H9 (cell line): ENCODE data around the gene C9. TPM values are rescaled to one million over a fixed set of nuclear protein-coding genes. Genes with fewer than 3 reads are reported as not detected.

Experiments used
- DNase-seq: peaks from one replicate; pipeline ENCODE4 v3.0.0-alpha.2; 2017
- H2AFZ ChIP-seq: one replicate; pipeline ENCODE4 v1.6.1; 2013; ENCODE audit warnings: mild to moderate bottlenecking, low read length, control low read depth, moderate library complexity
- H2AK5ac ChIP-seq: 2 replicates; pipeline ENCODE4 v1.6.1; 2013; ENCODE audit warnings: low read length, control low read depth, mixed read lengths; ENCODE audit not compliant: insufficient read length
- H2BK120ac ChIP-seq: one replicate; pipeline ENCODE4 v1.6.1; 2013; ENCODE audit warnings: low read depth, mild to moderate bottlenecking, low read length, control low read depth, inconsistent platforms; ENCODE audit not compliant: poor library complexity, severe bottlenecking
- H2BK12ac ChIP-seq: 2 replicates; pipeline ENCODE4 v1.6.1; 2013; ENCODE audit warnings: low read length, control low read depth, mixed read lengths, low read depth; ENCODE audit not compliant: insufficient read length
- H2BK15ac ChIP-seq: 2 replicates; pipeline ENCODE4 v1.6.1; 2013; ENCODE audit warnings: low read depth, low read length, control low read depth
- H2BK20ac ChIP-seq: one replicate; pipeline ENCODE4 v1.6.1; 2013; ENCODE audit warnings: low read depth, mild to moderate bottlenecking, low read length, control low read depth, inconsistent platforms; ENCODE audit not compliant: poor library complexity, severe bottlenecking
- H2BK5ac ChIP-seq: 2 replicates; pipeline ENCODE4 v1.6.1; 2013; ENCODE audit warnings: low read length, control low read depth, mixed read lengths; ENCODE audit not compliant: insufficient read length
- H3K14ac ChIP-seq: 2 replicates; pipeline ENCODE4 v1.6.1; 2013; ENCODE audit warnings: low read length, control low read depth; ENCODE audit not compliant: insufficient read depth
- H3K18ac ChIP-seq: 2 replicates; pipeline ENCODE4 v1.6.1; 2013; ENCODE audit warnings: low read depth, mild to moderate bottlenecking, mixed read lengths, low read length, control low read depth; ENCODE audit not compliant: insufficient read length
- H3K23ac ChIP-seq: 2 replicates; pipeline ENCODE4 v1.6.1; 2013; ENCODE audit warnings: low read length, control low read depth, mixed read lengths, low read depth; ENCODE audit not compliant: insufficient read length
- H3K23me2 ChIP-seq: 2 replicates; pipeline ENCODE4 v1.6.1; 2013; ENCODE audit warnings: low read depth, mild to moderate bottlenecking, mixed read lengths, low read length, control low read depth; ENCODE audit not compliant: insufficient read length, poor library complexity, severe bottlenecking
- H3K27ac ChIP-seq: 2 replicates; pipeline ENCODE4 v1.5.1; 2013; ENCODE audit warnings: low read length, control low read depth, mixed read lengths, low read depth; ENCODE audit not compliant: insufficient read length
- H3K27me3 ChIP-seq: 2 replicates; pipeline ENCODE4 v1.6.1; 2013; ENCODE audit warnings: low read length, control low read depth, inconsistent platforms; ENCODE audit not compliant: insufficient read depth
- H3K4ac ChIP-seq: 2 replicates; pipeline ENCODE4 v1.6.1; 2013; ENCODE audit warnings: low read depth, mild to moderate bottlenecking, control low read depth, inconsistent platforms, low read length, moderate library complexity
- H3K4me1 ChIP-seq: 2 replicates; pipeline ENCODE4 v1.6.1; 2013; ENCODE audit warnings: low read length, control low read depth, inconsistent platforms; ENCODE audit not compliant: insufficient read depth
- H3K4me2 ChIP-seq: 2 replicates; pipeline ENCODE4 v1.6.1; 2013; ENCODE audit warnings: low read length, control low read depth, mixed read lengths; ENCODE audit not compliant: insufficient read length, insufficient read depth
- H3K56ac ChIP-seq: 2 replicates; pipeline ENCODE4 v1.6.1; 2013; ENCODE audit warnings: low read depth, mild to moderate bottlenecking, mixed read lengths, low read length, control low read depth; ENCODE audit not compliant: insufficient read length
- H3K79me1 ChIP-seq: 2 replicates; pipeline ENCODE4 v1.6.1; 2013; ENCODE audit warnings: low read depth, mild to moderate bottlenecking, moderate library complexity, low read length, control low read depth, inconsistent platforms; ENCODE audit not compliant: insufficient read depth, poor library complexity, severe bottlenecking
- H3K79me2 ChIP-seq: 2 replicates; pipeline ENCODE4 v1.6.1; 2013; ENCODE audit warnings: low read length, control low read depth, inconsistent platforms; ENCODE audit not compliant: insufficient read depth
- H3K9ac ChIP-seq: 2 replicates; pipeline ENCODE4 v1.6.1; 2013; ENCODE audit warnings: low read length, control low read depth, mixed read lengths; ENCODE audit not compliant: insufficient read length; ENCODE audit errors: extremely low read depth
- H3K9me3 ChIP-seq: one replicate; pipeline ENCODE4 v1.6.1; 2013; ENCODE audit warnings: low read depth, low read length, inconsistent platforms; ENCODE audit not compliant: control insufficient read depth
- H3T11ph ChIP-seq: one replicate; pipeline ENCODE4 v1.6.1; 2013; ENCODE audit warnings: mild to moderate bottlenecking, low read length, control low read depth, inconsistent platforms
- H4K20me1 ChIP-seq: one replicate; pipeline ENCODE4 v1.6.1; 2013; ENCODE audit not compliant: control insufficient read depth, insufficient read length, insufficient read depth
- H4K5ac ChIP-seq: 2 replicates; pipeline ENCODE4 v1.6.1; 2013; ENCODE audit warnings: low read depth, mild to moderate bottlenecking, mixed read lengths, low read length, control low read depth; ENCODE audit not compliant: insufficient read length
- H4K8ac ChIP-seq: replicated peaks from 2 replicates; pipeline ENCODE4 v1.6.1; 2013; ENCODE audit warnings: low read length, control low read depth, mixed read lengths, low read depth; ENCODE audit not compliant: insufficient read length
- H4K91ac ChIP-seq: 2 replicates; pipeline ENCODE4 v1.6.1; 2013; ENCODE audit warnings: low read depth, mild to moderate bottlenecking, moderate library complexity, mixed read lengths, low read length, control low read depth; ENCODE audit not compliant: insufficient read length
- H3K27ac Mint-ChIP-seq, 3 experiments: 2 replicates in 2 of 3; 3 replicates in 1 of 3; pipeline ENCODE4 v1.8.0; 2020 to 2021; ENCODE audit warnings: mixed read lengths in 3 of 3, mild to moderate bottlenecking in 1 of 3, moderate library complexity in 1 of 3
- H3K27me3 Mint-ChIP-seq: 2 replicates; pipeline ENCODE4 v1.8.0; 2021; ENCODE audit warnings: low read depth, mild to moderate bottlenecking, moderate library complexity, mixed read lengths
- H3K36me3 Mint-ChIP-seq, 3 experiments: 2 replicates in 2 of 3; 3 replicates in 1 of 3; pipeline ENCODE4 v1.8.0; 2020 to 2021; ENCODE audit warnings: low read depth in 3 of 3, mixed read lengths in 3 of 3; ENCODE audit not compliant: insufficient read depth in 1 of 3
- H3K4me1 Mint-ChIP-seq, 2 experiments: 2 replicates each; pipeline ENCODE4 v1.8.0; 2020; ENCODE audit warnings: mixed read lengths in 2 of 2
- H3K4me3 Mint-ChIP-seq, 2 experiments: 2 replicates in 1 of 2; 3 replicates in 1 of 2; pipeline ENCODE4 v1.8.0; 2020 to 2021; ENCODE audit warnings: mild to moderate bottlenecking in 2 of 2, mixed read lengths in 2 of 2, moderate library complexity in 1 of 2
- H3K9me3 Mint-ChIP-seq, 2 experiments: 2 replicates in 1 of 2; 3 replicates in 1 of 2; pipeline ENCODE4 v1.8.0; 2020; ENCODE audit warnings: mild to moderate bottlenecking in 2 of 2, mixed read lengths in 2 of 2, moderate library complexity in 1 of 2
- CTCF ChIP-seq: fragments of 200-600 bp; sonication (generic); conservative IDR thresholded peaks from 3 replicates; pipeline ENCODE4 v1.8.0; 2021; ENCODE audit warnings: antibody characterized with exemption, mild to moderate bottlenecking
- total RNA-seq: library from RNA; stranded (reverse); gene quantifications from 2 replicates; pipeline ENCODE4 v1.2.1, GENCODE V29; 2021

Gene C9
- total RNA-seq, 1 experiment from 2014 or later, result not detected

- no peaks in the 10 kb centered on the region; the same call in 1 of the 2 replicates for H3K27me3 Mint-ChIP-seq
- no peaks in the 10 kb centered on the region for H3K4me1 ChIP-seq
- H3K4me3 Mint-ChIP-seq, result no peak overlapping the region
- no peaks in the 10 kb centered on the region for H3K79me1 ChIP-seq
- H4K91ac ChIP-seq, result no peak overlapping the region
- DNase-seq, result no peak
- H3K27ac ChIP-seq, result no peak overlapping the region
- no peaks in the 10 kb centered on the region for H4K20me1 ChIP-seq
- H3K4ac ChIP-seq, result no peak overlapping the region
- H3K23me2 ChIP-seq, result no peaks in the 10 kb centered on the region
- H2BK5ac ChIP-seq, result no peak overlapping the region
- no peak overlapping the region for H3K56ac ChIP-seq
- H2AFZ ChIP-seq, result no peak overlapping the region
- no peak overlapping the region for H3T11ph ChIP-seq
- no peaks in the 10 kb centered on the region for H3K79me2 ChIP-seq
- H3K14ac ChIP-seq, result no peak overlapping the region
- H2AK5ac ChIP-seq, result no peak overlapping the region
- no peaks in the 10 kb centered on the region for H3K9me3 ChIP-seq
- H2BK120ac ChIP-seq, result no peak overlapping the region
- no peak overlapping the region for H4K5ac ChIP-seq
- H3K18ac ChIP-seq, result no peak overlapping the region
- H3K4me1 Mint-ChIP-seq, result no peaks in the 10 kb centered on the region
- H2BK15ac ChIP-seq, result no peak overlapping the region
- H2BK12ac ChIP-seq, result no peak overlapping the region
- no peak overlapping the region for H3K27ac Mint-ChIP-seq
- no peaks in the 10 kb centered on the region for H3K27me3 ChIP-seq
- H3K9ac ChIP-seq, result no peak overlapping the region
- no peak for TF ChIP-seq CTCF
- no peak overlapping the region for H3K23ac ChIP-seq
- no peak overlapping the region for H3K4me2 ChIP-seq
- no peak overlapping the region for H2BK20ac ChIP-seq
- no peaks in the 10 kb centered on the region for H3K36me3 Mint-ChIP-seq
- no peak overlapping the region for H4K8ac ChIP-seq
- no peaks in the 10 kb centered on the region for H3K9me3 Mint-ChIP-seq
These were observed 109.6 kb downstream of the C9 start for GRCh38 chr5:39254671-39255070.
